B cell (primary cell): ENCODE data around the gene PTPRN2. TPM values are rescaled to one million over a fixed set of nuclear protein-coding genes. Genes with fewer than 3 reads are reported as not detected.

Source experiments
- ATAC-seq: fragments of 200-7000 bp; cut with Tn5 transposase; one replicate; pipeline ENCODE4 v1.10.0; 2021; ENCODE audit warnings: low read depth, mild to moderate bottlenecking, moderate number of reproducible peaks, moderate library complexity
- CTCF ChIA-PET: fragments of 350-600 bp; sonication (Branson Sonifier 250); formaldehyde crosslinking; loops from one replicate; lab custom pipeline; 2021; ENCODE audit warnings: antibody characterized with exemption, inconsistent platforms; lab: Charles Lee
- POLR2A ChIA-PET: fragments of 350-600 bp; sonication (Branson Sonifier 250); formaldehyde crosslinking; loops from one replicate; lab custom pipeline; 2021; ENCODE audit warnings: antibody characterized with exemption; lab: Charles Lee
- DNase-seq: peaks from one replicate; pipeline ENCODE4 v3.0.0; 2013
- H2AFZ ChIP-seq: 2 replicates; pipeline ENCODE4 v1.6.1; 2012; ENCODE audit warnings: mild to moderate bottlenecking, low read depth, low read length; ENCODE audit not compliant: insufficient read depth, poor library complexity, severe bottlenecking
- H3K27ac ChIP-seq, 2 donors: 1 replicate in 1 of 2; 2 replicates in 1 of 2; pipeline ENCODE4 v1.5.1; 2012 to 2013; ENCODE audit warnings: low read length in 2 of 2, mild to moderate bottlenecking in 2 of 2, moderate library complexity in 1 of 2
- H3K27me3 ChIP-seq, 4 experiments: fragments of 200-600 bp in 1 of 4; sonication (generic) in 1 of 4; replicated peaks in 1 of 4; 1 replicate in 2 of 4; 2 replicates in 2 of 4; pipeline versions ENCODE4 v1.6.1 to v1.7.0; 2013 to 2016; ENCODE audit warnings: low read length in 3 of 4, mild to moderate bottlenecking in 2 of 4, mixed read lengths in 1 of 4, moderate library complexity in 1 of 4; ENCODE audit not compliant: insufficient read depth in 4 of 4, control insufficient read depth in 3 of 4; ENCODE audit errors: control extremely low read depth in 1 of 4
- H3K36me3 ChIP-seq, 2 experiments: replicated peaks in 1 of 2; 1 replicate in 1 of 2; 2 replicates in 1 of 2; pipeline versions ENCODE4 v1.6.1 to v1.7.1; 2013; ENCODE audit warnings: low read length in 1 of 2; ENCODE audit not compliant: insufficient read depth in 2 of 2, control insufficient read depth in 1 of 2; ENCODE audit errors: control extremely low read depth in 1 of 2, extremely low read depth in 1 of 2
- H3K4me1 ChIP-seq, 2 donors: fragments of 200-600 bp in 1 of 2; sonication (generic) in 1 of 2; 1 replicate in 1 of 2; 2 replicates in 1 of 2; pipeline versions ENCODE4 v1.5.1 to v1.6.1; 2013 to 2017; ENCODE audit warnings: low read length in 2 of 2; ENCODE audit not compliant: control insufficient read depth in 2 of 2, insufficient read depth in 2 of 2
- H3K4me2 ChIP-seq: replicated peaks from 2 replicates; pipeline ENCODE3; 2012; ENCODE audit warnings: mild to moderate bottlenecking, low read depth, low read length; ENCODE audit not compliant: poor library complexity, severe bottlenecking
- H3K4me3 ChIP-seq, 5 experiments: fragments of 200-600 bp in 1 of 5; sonication (generic) in 1 of 5; 1 replicate in 3 of 5; 2 replicates in 2 of 5; pipeline versions ENCODE4 v1.5.1 to v1.7.0; 2011 to 2016; ENCODE audit warnings: low read length in 4 of 5, mild to moderate bottlenecking in 4 of 5, low read depth in 2 of 5, control low read depth in 1 of 5, moderate library complexity in 1 of 5; ENCODE audit not compliant: insufficient read depth in 1 of 5; ENCODE audit errors: control extremely low read depth in 1 of 5, extremely low read depth in 1 of 5
- H3K79me2 ChIP-seq: fragments of 200-600 bp; sonication (generic); one replicate; pipeline ENCODE4 v1.6.0; 2016; ENCODE audit warnings: low read length; ENCODE audit not compliant: control insufficient read depth, insufficient read depth
- H3K9ac ChIP-seq: fragments of 200-600 bp; sonication (generic); 2 replicates; pipeline ENCODE4 v1.6.1; 2017; ENCODE audit warnings: mild to moderate bottlenecking, low read length, moderate library complexity
- H3K9me3 ChIP-seq, 3 donors: one replicate each; pipeline versions ENCODE4 v1.6.1 to v1.7.1; 2013; ENCODE audit warnings: low read length in 2 of 3; ENCODE audit not compliant: control insufficient read depth in 2 of 3, insufficient read depth in 1 of 3; ENCODE audit errors: control extremely low read depth in 1 of 3
- H4K20me1 ChIP-seq: 2 replicates; pipeline ENCODE4 v1.6.0; 2012; ENCODE audit warnings: mild to moderate bottlenecking, low read length; ENCODE audit not compliant: insufficient read depth, control insufficient read depth, poor library complexity, severe bottlenecking
- H3K27ac Mint-ChIP-seq: one replicate; pipeline ENCODE4 v1.8.0; 2021; ENCODE audit warnings: mixed read lengths
- H3K27me3 Mint-ChIP-seq: one replicate; pipeline ENCODE4 v1.8.0; 2021; ENCODE audit warnings: mixed read lengths
- H3K4me1 Mint-ChIP-seq: one replicate; pipeline ENCODE4 v1.8.0; 2021; ENCODE audit warnings: mixed read lengths
- H3K4me3 Mint-ChIP-seq: one replicate; pipeline ENCODE4 v1.8.0; 2021; ENCODE audit warnings: mixed read lengths
- H3K9me3 Mint-ChIP-seq: one replicate; pipeline ENCODE4 v1.8.0; 2022; ENCODE audit warnings: mixed read lengths; ENCODE audit not compliant: insufficient read depth
- CTCF ChIP-seq: fragments of 200-600 bp; IDR thresholded peaks from one replicate; pipeline ENCODE4 v1.8.0; 2022; ENCODE audit warnings: antibody characterized with exemption, mild to moderate bottlenecking
- EZH2 ChIP-seq: IDR thresholded peaks from 2 replicates; pipeline ENCODE4 v1.6.1; 2012; ENCODE audit warnings: borderline replicate concordance, low read depth, mild to moderate bottlenecking, moderate library complexity, low read length; ENCODE audit not compliant: insufficient read depth, poor library complexity, severe bottlenecking
- WGBS: methylation state at CpG from one replicate; pipeline ENCODE4 v1.1.5; 2013; ENCODE audit warnings: missing lambda C conversion rate; ENCODE audit not compliant: insufficient coverage; 5-methylcytosine and 5-hydroxymethylcytosine counted together
- intact Hi-C: fragments of 100-400 bp; cut with micrococcal nuclease; formaldehyde crosslinking; loops from one replicate; pipeline ENCODE4 v1.10.0; 2022
- polyA plus RNA-seq: library from polyadenylated mRNA; depleted of rRNA; stranded (reverse); fragments of >200 nt; gene quantifications from 2 replicates; pipeline ENCODE4 v1.2.3, GENCODE V29; 2012
- total RNA-seq, 2 donors: library from RNA; stranded (reverse); fragments of 120-200 nt in 1 of 2; gene quantifications; 1 replicate in 1 of 2; 2 replicates in 1 of 2; pipeline versions ENCODE4 v1.2.3 to v1.2.4, GENCODE V29; 2013 to 2022

Gene PTPRN2
- total and polyA plus RNA-seq, 2 donors (not counting 1 experiment from before 2014, with no cell fraction given), result 2.0 to 5.0 TPM

GRCh38 chr7:157855016-157855415, 732.6 kb downstream of the PTPRN2 start:
- H3K27me3 ChIP-seq, result no peaks in the 10 kb centered on the region
- CTCF ChIA-PET, result no interaction called here
- H3K4me2 ChIP-seq, result no peak overlapping the region
- H3K4me3 ChIP-seq, result no peak overlapping the region
- no peak overlapping the region for H3K27ac Mint-ChIP-seq
- no peaks in the 10 kb centered on the region for H4K20me1 ChIP-seq
- peak overlapping the region; percentile 27 for H2AFZ ChIP-seq
- peaks cover 17% of the 10 kb centered on the region for H3K4me1 Mint-ChIP-seq
- H3K27ac ChIP-seq, result no peak overlapping the region
- no peaks in the 10 kb centered on the region for H3K9me3 Mint-ChIP-seq
- intact Hi-C loops, result no loop called here
- TF ChIP-seq CTCF, result no peak
- no peak for TF ChIP-seq EZH2
- no peak overlapping the region for H3K4me3 Mint-ChIP-seq
- H3K4me1 ChIP-seq, result peaks cover 0 to 31% of the 10 kb centered on the region in 2 donors
- no peaks in the 10 kb centered on the region for H3K79me2 ChIP-seq
- no peaks in the 10 kb centered on the region for H3K27me3 Mint-ChIP-seq
- no peak overlapping the region for H3K9ac ChIP-seq
- H3K36me3 ChIP-seq, result no peaks in the 10 kb centered on the region
- no peak for ATAC-seq
- 92% methylated on average over 22 of the region's 22 CpGs for WGBS
- peaks cover 0 to 25% (median 0%) of the 10 kb centered on the region in 3 donors for H3K9me3 ChIP-seq
- POLR2A ChIA-PET, result no interaction called here
- DNase-seq, result no peak

GRCh38 chr7:157854066-157854891, 733.3 kb downstream of the PTPRN2 start:
- H3K4me1 ChIP-seq, result peaks cover 0 to 31% of the 10 kb centered on the region in 2 donors
- H3K27me3 ChIP-seq, result no peaks in the 10 kb centered on the region
- peaks cover 17% of the 10 kb centered on the region for H3K4me1 Mint-ChIP-seq
- no peaks in the 10 kb centered on the region for H3K79me2 ChIP-seq
- no peak overlapping the region for H3K4me3 ChIP-seq
- H3K27me3 Mint-ChIP-seq, result no peaks in the 10 kb centered on the region
- H3K36me3 ChIP-seq, result no peaks in the 10 kb centered on the region
- WGBS, result 40% methylated on average over 28 of the region's 28 CpGs
- intact Hi-C loops, result no loop called here
- ChIA-PET CTCF (no interaction called here), POLR2A (no interaction called here)
- peak overlapping the region; percentile 27 for H2AFZ ChIP-seq
- peak overlapping the region; percentile 32 for H3K4me2 ChIP-seq
- H3K9me3 ChIP-seq, result peaks cover 0 to 25% (median 0%) of the 10 kb centered on the region in 3 donors
- no peaks in the 10 kb centered on the region for H3K9me3 Mint-ChIP-seq
- H3K9ac ChIP-seq, result no peak overlapping the region
- DNase-seq, result peak; percentile 27
- TF ChIP-seq EZH2 (no peak), CTCF (no peak)
- no peak overlapping the region for H3K27ac ChIP-seq
- H4K20me1 ChIP-seq, result no peaks in the 10 kb centered on the region
- H3K27ac Mint-ChIP-seq, result peak overlapping the region; percentile 47
- peak overlapping the region; percentile 21 for H3K4me3 Mint-ChIP-seq
- ATAC-seq, result no peak
